Fibroblast of upper back skin (primary cell): ENCODE data around the gene PRAMEF33.
"Not testable (repeated sequence)": the region's sequence is repeated elsewhere in the genome, so short reads cannot be mapped to it uniquely, and the experiment has no call there.

ENCODE experiments used
- DNase-seq: peaks from one replicate; pipeline ENCODE4 v3.0.0-alpha.2; 2013

PRAMEF33 gene

GRCh38 chr1:13303239-13303638 lies at the start of gene PRAMEF33:
Gene PRAMEF33, plus strand, starts transcription at chr1:13303539. Its CDS starts 2,416 bp downstream, at chr1:13305955.
- DNase-seq: not testable (repeated sequence)

- not testable (repeated sequence) for DNase-seq
These were observed 49.4 kb upstream of the PRAMEF33 start, which contains the start of gene PRAMEF5 for GRCh38 chr1:13253898-13254297. Gene PRAMEF5, plus strand, starts transcription at chr1:13254198. Its CDS starts 5,071 bp downstream, at chr1:13259269.

- DNase-seq: not testable (repeated sequence)
These were observed 38.2 kb upstream of the PRAMEF33 start for GRCh38 chr1:13265124-13265523.

GRCh38 chr1:13277016-13277415 lies 26.3 kb upstream of the PRAMEF33 start:
- not testable (repeated sequence) for DNase-seq

GRCh38 chr1:13279617-13280016 lies 23.7 kb upstream of the PRAMEF33 start:
- DNase-seq: not testable (repeated sequence)

GRCh38 chr1:13285037-13285436 lies 18.3 kb upstream of the PRAMEF33 start, which contains the start of gene PRAMEF8:
Gene PRAMEF8, minus strand, starts transcription at chr1:13285137. Its CDS starts 1,046 bp downstream, at chr1:13284091.
- DNase-seq: not testable (repeated sequence)

- not testable (repeated sequence) for DNase-seq
These were observed 14.3 kb upstream of the PRAMEF33 start for GRCh38 chr1:13289030-13289429.

GRCh38 chr1:13297216-13297931 lies 6.0 kb upstream of the PRAMEF33 start:
- DNase-seq: not testable (repeated sequence)

- not testable (repeated sequence) for DNase-seq
These were observed 4.6 kb upstream of the PRAMEF33 start for GRCh38 chr1:13298699-13299098.

GRCh38 chr1:13302197-13302596 lies 1.1 kb upstream of the PRAMEF33 start:
- DNase-seq: not testable (repeated sequence)

- DNase-seq: not testable (repeated sequence)
These were observed 11.9 kb downstream of the PRAMEF33 start, which contains the start of gene PRAMEF15 for GRCh38 chr1:13315281-13315680. Gene PRAMEF15, plus strand, starts transcription at chr1:13315581. Its CDS starts 2,827 bp downstream, at chr1:13318408.

- DNase-seq: not testable (repeated sequence)
These were observed 39.2 kb downstream of the PRAMEF33 start for GRCh38 chr1:13342496-13342895.

- DNase-seq: not testable (repeated sequence)
These were observed 43.7 kb downstream of the PRAMEF33 start, which contains the start of gene PRAMEF14 for GRCh38 chr1:13347034-13347433. Gene PRAMEF14, minus strand, starts transcription at chr1:13347134. Its CDS starts 1,820 bp downstream, at chr1:13345314.

- not testable (repeated sequence) for DNase-seq
These were observed 50.1 kb downstream of the PRAMEF33 start for GRCh38 chr1:13353476-13353875.

GRCh38 chr1:13354475-13354874 lies 51.1 kb downstream of the PRAMEF33 start:
- not testable (repeated sequence) for DNase-seq

- peak; percentile 23 for DNase-seq
These were observed 53.4 kb downstream of the PRAMEF33 start for GRCh38 chr1:13356774-13357173.
